ENCODE results near the gene SVEP1.
"Not testable (repeated sequence)": the region's sequence is repeated elsewhere in the genome, so short reads cannot be mapped to it uniquely, and the experiment has no call there.

The SVEP1 gene

GRCh38 chr9:110382731-110383130 is 196.8 kb downstream of the SVEP1 start:
- ATAC-seq (ENCODE audit: low read depth) (no peak), DNase-seq (ENCODE audit: low spot score in 2 of 2) (no peak)
- no peak overlapping the region for H3K4me3 Mint-ChIP-seq
- peaks cover 12% of the 10 kb centered on the region for H3K27me3 Mint-ChIP-seq
- no peaks in the 10 kb centered on the region for H3K4me1 Mint-ChIP-seq
- peaks cover 2% of the 10 kb centered on the region for H3K9me3 Mint-ChIP-seq
- H3K36me3 Mint-ChIP-seq = no peaks in the 10 kb centered on the region
- H3K27ac Mint-ChIP-seq = no peak overlapping the region

GRCh38 chr9:110371411-110372007 is 208.0 kb downstream of the SVEP1 start:
- H3K4me1 Mint-ChIP-seq = no peaks in the 10 kb centered on the region
- DNase-seq (ENCODE audit: low spot score in 2 of 2) (no peak), ATAC-seq (ENCODE audit: low read depth) (no peak)
- no peak overlapping the region for H3K27ac Mint-ChIP-seq
- no peaks in the 10 kb centered on the region for H3K36me3 Mint-ChIP-seq
- no peaks in the 10 kb centered on the region for H3K27me3 Mint-ChIP-seq
- H3K9me3 Mint-ChIP-seq = no peaks in the 10 kb centered on the region
- H3K4me3 Mint-ChIP-seq = no peak overlapping the region

GRCh38 chr9:110370315-110370714 is 209.2 kb downstream of the SVEP1 start:
- Mint-ChIP-seq H3K27ac (no peak overlapping the region), H3K27me3 (no peaks in the 10 kb centered on the region), H3K36me3 (no peaks in the 10 kb centered on the region), H3K9me3 (no peaks in the 10 kb centered on the region), H3K4me1 (no peaks in the 10 kb centered on the region), H3K4me3 (no peak overlapping the region)
- DNase-seq (ENCODE audit: low spot score in 2 of 2) = no peak
- no peak for ATAC-seq (ENCODE audit: low read depth)

- H3K36me3 Mint-ChIP-seq = no peaks in the 10 kb centered on the region
- no peak for DNase-seq (ENCODE audit: low spot score in 2 of 2)
- peaks cover 2% of the 10 kb centered on the region for H3K27me3 Mint-ChIP-seq
- H3K9me3 Mint-ChIP-seq = no peaks in the 10 kb centered on the region
- no peak overlapping the region for H3K4me3 Mint-ChIP-seq
- no peak for ATAC-seq (ENCODE audit: low read depth)
- no peak overlapping the region for H3K27ac Mint-ChIP-seq
- H3K4me1 Mint-ChIP-seq = no peaks in the 10 kb centered on the region
Observed at GRCh38 chr9:110364451-110364850, 215.1 kb downstream of the SVEP1 start.

GRCh38 chr9:110358992-110359391 is 220.5 kb downstream of the SVEP1 start:
- not testable (repeated sequence) for ATAC-seq (ENCODE audit: low read depth); H3K27me3 Mint-ChIP-seq; H3K4me1 Mint-ChIP-seq; H3K4me3 Mint-ChIP-seq; DNase-seq (ENCODE audit: low spot score in 2 of 2); H3K27ac Mint-ChIP-seq; H3K36me3 Mint-ChIP-seq; H3K9me3 Mint-ChIP-seq

GRCh38 chr9:110357505-110357904 is 222.0 kb downstream of the SVEP1 start:
- no peak overlapping the region for H3K27ac Mint-ChIP-seq
- H3K4me1 Mint-ChIP-seq = no peaks in the 10 kb centered on the region
- H3K9me3 Mint-ChIP-seq = peaks cover 1% of the 10 kb centered on the region
- no peak overlapping the region for H3K4me3 Mint-ChIP-seq
- DNase-seq (ENCODE audit: low spot score in 2 of 2) = no peak
- no peak for ATAC-seq (ENCODE audit: low read depth)
- H3K36me3 Mint-ChIP-seq = no peaks in the 10 kb centered on the region
- H3K27me3 Mint-ChIP-seq = no peaks in the 10 kb centered on the region

DNA sequence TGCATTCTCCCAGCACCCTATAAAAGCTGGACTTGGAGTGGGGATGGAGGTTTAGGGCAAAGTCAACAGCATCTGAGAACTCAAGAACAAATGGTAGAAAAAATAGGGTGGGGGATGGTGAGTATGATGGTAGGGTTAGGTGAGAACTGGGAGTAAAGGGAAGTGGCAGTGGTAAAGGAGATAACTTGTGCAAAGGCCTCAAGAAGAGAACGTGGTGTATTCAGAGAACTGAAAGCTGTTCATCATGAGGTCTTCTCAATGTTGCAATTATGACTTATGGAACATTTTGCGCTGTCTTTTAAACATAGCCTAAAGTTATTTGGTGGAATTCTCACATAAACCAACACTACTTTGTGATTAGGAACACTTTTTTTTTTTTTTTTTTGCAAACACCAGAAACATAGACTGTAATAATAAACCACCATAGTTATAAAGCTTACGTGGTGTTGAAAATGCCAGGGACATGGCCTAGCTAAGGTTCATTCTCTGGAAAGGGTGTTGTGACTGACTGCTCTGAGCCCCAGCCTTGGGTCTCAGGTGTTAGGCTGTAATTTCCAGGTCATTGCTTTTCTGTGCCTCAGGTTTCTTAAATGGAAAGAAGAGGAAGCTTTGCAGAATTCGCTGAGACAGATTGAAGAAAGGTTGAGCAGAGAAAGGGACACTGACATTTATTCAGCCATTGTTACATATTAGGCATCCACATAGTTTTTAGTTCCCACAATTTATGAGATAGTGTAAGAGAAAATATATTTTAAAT is 222.7 kb downstream of the SVEP1 start:
- Mint-ChIP-seq H3K27ac (no peak overlapping the region), H3K4me3 (no peak overlapping the region), H3K27me3 (no peaks in the 10 kb centered on the region), H3K4me1 (no peaks in the 10 kb centered on the region), H3K9me3 (peaks cover 1% of the 10 kb centered on the region), H3K36me3 (no peaks in the 10 kb centered on the region)
- no peak for ATAC-seq (ENCODE audit: low read depth)
- no peak for DNase-seq (ENCODE audit: low spot score in 2 of 2)

- Mint-ChIP-seq H3K27me3 (no peaks in the 10 kb centered on the region), H3K9me3 (peaks cover 1% of the 10 kb centered on the region), H3K4me3 (no peak overlapping the region), H3K36me3 (no peaks in the 10 kb centered on the region), H3K4me1 (no peaks in the 10 kb centered on the region), H3K27ac (no peak overlapping the region)
- ATAC-seq (ENCODE audit: low read depth) = no peak
- DNase-seq (ENCODE audit: low spot score in 2 of 2) = no peak
Observed at GRCh38 chr9:110355911-110356310, 223.6 kb downstream of the SVEP1 start.

DNA sequence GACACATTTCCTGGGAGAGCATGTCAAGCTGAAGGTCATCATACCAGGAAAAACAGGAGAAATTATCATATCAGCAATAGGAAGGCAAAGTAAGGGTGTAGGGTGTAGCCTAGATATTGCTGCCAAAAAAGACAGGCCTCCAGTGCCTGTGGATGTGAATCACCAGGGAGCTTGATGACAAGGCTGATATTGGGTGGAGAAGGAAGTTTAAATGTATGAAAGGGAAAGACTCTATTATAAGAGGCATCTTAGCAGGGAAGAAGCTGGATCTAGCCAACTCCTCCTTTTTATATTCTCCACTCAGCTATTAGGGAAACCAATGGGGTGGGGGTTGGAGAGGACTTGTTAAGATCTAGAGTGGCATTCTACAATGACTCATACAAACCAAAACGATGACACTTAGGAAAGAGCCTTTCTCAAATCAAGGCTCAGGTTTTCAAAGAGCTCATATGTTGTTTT is 228.5 kb downstream of the SVEP1 start:
- H3K36me3 Mint-ChIP-seq = no peaks in the 10 kb centered on the region
- no peak for DNase-seq (ENCODE audit: low spot score in 2 of 2)
- H3K4me1 Mint-ChIP-seq = no peaks in the 10 kb centered on the region
- H3K4me3 Mint-ChIP-seq = no peak overlapping the region
- peaks cover 2% of the 10 kb centered on the region for H3K27me3 Mint-ChIP-seq
- H3K9me3 Mint-ChIP-seq = no peaks in the 10 kb centered on the region
- H3K27ac Mint-ChIP-seq = no peak overlapping the region
- no peak for ATAC-seq (ENCODE audit: low read depth)

- H3K9me3 Mint-ChIP-seq = no peaks in the 10 kb centered on the region
- ATAC-seq (ENCODE audit: low read depth) (no peak), DNase-seq (ENCODE audit: low spot score in 2 of 2) (no peak)
- no peaks in the 10 kb centered on the region for H3K4me1 Mint-ChIP-seq
- H3K27ac Mint-ChIP-seq = no peak overlapping the region
- H3K27me3 Mint-ChIP-seq = peaks cover 2% of the 10 kb centered on the region
- H3K36me3 Mint-ChIP-seq = no peaks in the 10 kb centered on the region
- no peak overlapping the region for H3K4me3 Mint-ChIP-seq
Observed at GRCh38 chr9:110346325-110346724, 233.2 kb downstream of the SVEP1 start.

DNA sequence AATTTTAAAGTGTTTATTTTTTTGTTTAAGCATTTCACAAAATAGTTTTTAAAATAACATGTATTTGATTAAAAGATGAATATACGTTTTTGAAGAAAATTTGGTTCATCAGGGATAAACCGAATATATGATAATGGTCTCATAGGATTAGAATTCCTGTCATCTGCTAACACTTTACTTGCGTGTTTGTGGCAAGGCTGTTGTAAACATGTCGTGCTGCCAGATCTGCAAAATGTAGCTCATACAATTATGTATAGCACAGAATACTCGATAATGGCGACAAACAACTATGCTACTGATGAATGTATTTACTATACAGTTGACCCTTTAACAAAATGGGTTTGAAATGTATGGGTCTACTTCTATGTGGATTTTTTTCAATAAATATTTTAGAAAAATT is 234.7 kb downstream of the SVEP1 start:
- ATAC-seq (ENCODE audit: low read depth) (no peak), DNase-seq (ENCODE audit: low spot score in 2 of 2) (no peak)
- H3K36me3 Mint-ChIP-seq = no peaks in the 10 kb centered on the region
- H3K27ac Mint-ChIP-seq = no peak overlapping the region
- H3K4me3 Mint-ChIP-seq = no peak overlapping the region
- H3K9me3 Mint-ChIP-seq = no peaks in the 10 kb centered on the region
- H3K4me1 Mint-ChIP-seq = no peaks in the 10 kb centered on the region
- peaks cover 3% of the 10 kb centered on the region for H3K27me3 Mint-ChIP-seq

GRCh38 chr9:110343551-110343950 is 236.0 kb downstream of the SVEP1 start:
- Mint-ChIP-seq H3K4me1 (no peaks in the 10 kb centered on the region), H3K4me3 (no peak overlapping the region), H3K27ac (no peak overlapping the region), H3K9me3 (no peaks in the 10 kb centered on the region), H3K27me3 (peaks cover 2% of the 10 kb centered on the region), H3K36me3 (no peaks in the 10 kb centered on the region)
- ATAC-seq (ENCODE audit: low read depth) = no peak
- no peak for DNase-seq (ENCODE audit: low spot score in 2 of 2)

DNA sequence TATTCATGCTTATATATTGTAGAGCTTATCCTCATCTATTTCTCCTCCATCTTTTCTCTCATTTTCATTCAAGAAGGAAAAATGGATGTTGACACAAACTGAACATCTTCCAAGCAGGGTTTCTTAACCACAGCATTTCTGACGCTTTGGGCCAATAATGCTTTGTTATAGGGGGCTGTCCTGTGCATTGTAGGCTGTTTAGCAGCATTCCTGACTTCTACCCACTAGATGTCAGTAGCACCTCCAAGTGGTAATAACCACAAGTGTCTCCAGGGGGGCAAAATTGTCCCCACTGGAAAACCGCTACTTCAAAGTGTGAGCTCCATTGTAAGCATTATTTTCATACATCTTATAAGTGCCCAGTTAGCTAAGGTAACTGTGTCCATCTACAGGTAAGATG is 239.2 kb downstream of the SVEP1 start:
- peaks cover 2% of the 10 kb centered on the region for H3K27me3 Mint-ChIP-seq
- H3K9me3 Mint-ChIP-seq = no peaks in the 10 kb centered on the region
- H3K36me3 Mint-ChIP-seq = no peaks in the 10 kb centered on the region
- peaks cover 2% of the 10 kb centered on the region for H3K4me1 Mint-ChIP-seq
- H3K27ac Mint-ChIP-seq = no peak overlapping the region
- no peak overlapping the region for H3K4me3 Mint-ChIP-seq
- ATAC-seq (ENCODE audit: low read depth) = no peak
- no peak for DNase-seq (ENCODE audit: low spot score in 2 of 2)

GRCh38 chr9:110338143-110338542 is 241.4 kb downstream of the SVEP1 start:
- Mint-ChIP-seq H3K27ac (no peak overlapping the region), H3K4me1 (peaks cover 3% of the 10 kb centered on the region), H3K9me3 (no peaks in the 10 kb centered on the region), H3K27me3 (peaks cover 2% of the 10 kb centered on the region), H3K36me3 (no peaks in the 10 kb centered on the region), H3K4me3 (no peak overlapping the region)
- ATAC-seq (ENCODE audit: low read depth) (no peak), DNase-seq (ENCODE audit: low spot score in 2 of 2) (no peak)

GRCh38 chr9:110337727-110338126 is 241.8 kb downstream of the SVEP1 start, which contains the start of gene TXNDC8:
Gene TXNDC8, minus strand, starts transcription at chr9:110337863.
- peaks cover 2% of the 10 kb centered on the region for H3K27me3 Mint-ChIP-seq
- DNase-seq (ENCODE audit: low spot score in 2 of 2) (no peak), ATAC-seq (ENCODE audit: low read depth) (no peak)
- no peak within 1 kb of the TSS for H3K27ac Mint-ChIP-seq
- H3K4me1 Mint-ChIP-seq = peaks cover 3% of the 10 kb centered on the region
- no peaks in the 10 kb centered on the region for H3K36me3 Mint-ChIP-seq
- no peak within 1 kb of the TSS for H3K4me3 Mint-ChIP-seq
- H3K9me3 Mint-ChIP-seq = no peaks in the 10 kb centered on the region
